ENCODE measurements around the gene RHAG. TPM values are rescaled to one million over a fixed set of nuclear protein-coding genes. Genes with fewer than 3 reads are reported as not detected.
"Not testable (repeated sequence)": the region's sequence is repeated elsewhere in the genome, so short reads cannot be mapped to it uniquely, and the experiment has no call there.

The RHAG gene
- total RNA-seq, result not detected

DNA sequence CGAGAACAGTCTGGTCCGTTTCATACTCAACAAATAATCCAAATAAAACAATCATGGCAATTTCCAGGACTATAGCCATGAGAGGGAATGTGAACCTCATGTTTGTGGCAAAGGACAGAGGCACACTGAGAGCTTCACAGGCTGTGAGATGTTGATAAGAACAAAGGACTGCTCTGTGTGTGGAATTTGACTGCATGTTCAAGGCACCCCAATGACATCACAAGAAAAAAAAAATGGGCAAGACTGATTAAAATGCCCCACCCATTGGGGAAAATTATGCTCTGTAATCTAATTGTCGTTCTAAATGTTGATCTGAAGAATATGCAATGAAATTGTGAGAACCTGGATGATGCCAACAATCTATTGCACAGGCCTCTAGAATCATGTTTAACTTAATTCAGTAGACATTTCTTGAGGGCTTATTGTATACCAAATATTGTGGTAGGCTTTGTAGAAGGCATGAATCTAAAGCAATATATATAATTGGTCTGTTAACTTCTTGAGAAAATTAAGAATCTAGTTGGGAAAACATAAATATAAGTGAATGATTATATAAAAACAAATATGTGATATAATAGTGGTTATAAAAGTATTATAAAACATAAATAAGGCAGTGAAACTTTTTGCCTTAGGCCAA, at the start of gene RHAG:
Gene RHAG (minus strand): TSS at position 127 of the 637 bp plus-strand sequence. CDS start 27 bp downstream, at position 100.
- ChIA-PET POLR2A (no interaction called here), CTCF (interaction anchor here (0.7 kb wide), 1 partner anchor 948 kb away, joined by 3 read pairs; no protein-coding TSS in a partner anchor)
- DNase-seq, result no peak

DNA sequence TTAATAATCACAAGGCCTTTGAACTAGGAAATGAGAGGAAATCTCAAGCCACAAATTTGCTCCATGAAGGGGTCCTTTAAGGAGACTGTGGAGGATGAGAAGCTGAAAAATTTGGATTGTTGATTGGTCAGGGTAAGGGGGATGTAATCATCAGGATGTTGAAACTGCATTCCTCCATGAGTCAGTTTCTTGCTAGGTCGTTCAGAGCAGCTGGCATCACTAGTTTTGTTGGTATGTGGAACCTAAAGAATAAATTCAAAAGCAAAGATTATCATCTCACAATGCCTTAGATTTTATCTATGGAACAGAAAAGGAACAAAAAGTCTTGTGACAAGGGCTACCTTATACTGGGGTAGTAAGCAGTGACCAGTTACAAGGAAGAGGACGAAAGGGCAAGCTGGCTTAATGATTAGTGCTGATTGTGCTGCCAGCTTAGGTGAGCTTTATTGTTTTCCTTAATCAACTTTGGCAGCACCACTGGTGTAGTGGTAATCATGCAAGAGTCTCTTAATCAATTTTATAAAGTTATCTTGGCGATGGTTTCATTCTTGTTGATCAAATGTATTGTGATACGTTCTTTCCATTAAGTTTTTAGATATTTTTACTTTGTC, 40.1 kb upstream of the RHAG start:
- ChIA-PET CTCF (no interaction called here), POLR2A (no interaction called here)
- no peaks in the 10 kb centered on the region for H3K36me3 Mint-ChIP-seq (ENCODE audit: low read depth)
- DNase-seq, result no peak
- no peak overlapping the region for H3K4me3 Mint-ChIP-seq
- no peaks in the 10 kb centered on the region for H3K4me1 Mint-ChIP-seq
- no peaks in the 10 kb centered on the region for H3K9me3 Mint-ChIP-seq
- H3K27ac Mint-ChIP-seq, result no peak overlapping the region
- H3K27me3 Mint-ChIP-seq, result no peaks in the 10 kb centered on the region

More for the DNA sequence above, at the start of gene RHAG:
- no peaks in the 10 kb centered on the region for H3K4me1 Mint-ChIP-seq
- no peaks in the 10 kb centered on the region for H3K36me3 Mint-ChIP-seq (ENCODE audit: low read depth)
- H3K9me3 Mint-ChIP-seq, result no peaks in the 10 kb centered on the region
- no peaks in the 10 kb centered on the region for H3K27me3 Mint-ChIP-seq
- no peak within 1 kb of the TSS for H3K27ac Mint-ChIP-seq
- H3K4me3 Mint-ChIP-seq, result no peak within 1 kb of the TSS

DNA sequence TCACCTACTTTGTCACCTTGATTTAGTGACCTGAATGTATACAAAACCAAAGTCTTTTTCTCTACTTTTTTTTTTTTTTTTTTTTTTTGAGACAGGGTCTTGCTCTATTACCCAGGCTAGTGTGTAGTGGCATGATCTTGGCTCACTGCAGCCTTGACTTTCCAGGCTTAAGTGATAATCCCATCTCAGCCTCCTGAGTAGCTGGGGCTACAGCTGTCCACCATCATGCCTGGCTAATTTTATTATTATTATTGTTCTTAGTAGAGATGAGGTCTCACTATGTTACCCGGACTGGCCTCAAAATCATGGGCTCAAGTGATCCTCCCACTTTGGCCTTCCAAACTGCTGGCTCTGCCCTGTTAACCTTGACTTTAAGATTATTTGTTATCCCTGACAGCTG, 39.2 kb upstream of the RHAG start:
- no peak overlapping the region for H3K27ac Mint-ChIP-seq
- no peaks in the 10 kb centered on the region for H3K27me3 Mint-ChIP-seq
- H3K36me3 Mint-ChIP-seq (ENCODE audit: low read depth), result no peaks in the 10 kb centered on the region
- CTCF ChIA-PET, result no interaction called here
- no peaks in the 10 kb centered on the region for H3K4me1 Mint-ChIP-seq
- POLR2A ChIA-PET, result no interaction called here
- no peaks in the 10 kb centered on the region for H3K9me3 Mint-ChIP-seq
- H3K4me3 Mint-ChIP-seq, result no peak overlapping the region
- DNase-seq, result no peak

DNA sequence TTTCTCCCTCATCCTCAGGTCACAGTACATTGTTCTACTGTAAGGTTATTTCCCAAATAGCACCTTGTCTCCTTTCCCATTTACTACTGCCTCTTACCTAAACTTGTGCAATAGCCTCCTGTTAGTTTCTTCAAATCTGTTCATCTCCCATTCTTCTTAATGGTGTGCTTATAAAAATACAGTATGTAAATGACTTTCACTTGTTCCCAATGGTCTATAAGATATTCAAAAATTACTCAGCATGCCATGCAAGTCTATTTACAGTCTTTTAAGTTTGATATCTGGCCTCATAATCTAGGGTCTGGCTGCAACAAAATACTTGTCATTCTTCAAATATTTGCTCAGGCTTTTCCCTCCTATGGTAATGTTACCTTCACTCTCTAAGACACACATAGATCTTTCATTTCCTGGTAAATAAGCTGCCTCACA, 31.5 kb upstream of the RHAG start:
- Mint-ChIP-seq H3K36me3 (ENCODE audit: low read depth) (no peaks in the 10 kb centered on the region), H3K4me3 (no peak overlapping the region), H3K27ac (no peak overlapping the region), H3K27me3 (no peaks in the 10 kb centered on the region), H3K9me3 (no peaks in the 10 kb centered on the region), H3K4me1 (no peaks in the 10 kb centered on the region)
- ChIA-PET CTCF (no interaction called here), POLR2A (no interaction called here)
- DNase-seq, result no peak

DNA sequence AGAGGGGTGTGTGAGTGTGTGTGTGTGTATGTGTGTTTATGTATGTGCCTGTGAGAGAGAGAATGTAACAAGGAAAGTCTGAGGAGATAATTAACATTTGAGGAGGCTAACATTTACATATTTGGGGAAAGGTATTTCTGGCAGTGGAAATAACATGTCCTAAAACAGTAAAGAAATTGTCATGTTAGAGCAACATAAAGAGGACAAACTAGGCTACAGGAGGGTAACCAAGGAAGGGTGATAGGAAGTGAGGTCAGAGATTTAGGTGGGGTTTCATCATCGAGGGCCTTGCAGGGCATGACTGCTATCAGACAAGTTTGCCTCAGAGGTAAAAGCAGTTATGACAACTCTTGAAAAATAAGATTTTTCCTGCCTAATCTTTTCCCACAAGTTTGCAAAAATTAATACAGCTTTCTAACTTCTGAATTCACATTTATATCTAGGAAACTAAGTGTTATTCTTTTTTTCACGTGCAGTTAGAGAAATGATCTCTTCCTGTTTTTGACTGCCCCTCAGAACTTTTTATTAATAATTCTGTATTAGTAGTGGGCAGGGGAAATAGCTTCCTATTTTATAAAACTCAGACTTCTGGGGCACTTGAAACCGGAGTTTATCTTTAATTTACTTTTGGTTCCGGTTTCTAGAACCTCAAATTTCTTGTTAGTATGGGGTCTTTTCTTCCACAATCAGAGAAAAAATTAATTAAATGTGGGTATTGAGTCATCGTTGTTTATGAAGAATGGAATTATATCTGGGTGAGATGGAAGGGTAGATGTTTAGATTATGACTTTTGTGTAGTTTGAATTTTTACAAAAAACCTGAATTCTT, 30.5 kb upstream of the RHAG start:
- Mint-ChIP-seq H3K4me3 (no peak overlapping the region), H3K27me3 (no peaks in the 10 kb centered on the region), H3K4me1 (no peaks in the 10 kb centered on the region), H3K36me3 (ENCODE audit: low read depth) (no peaks in the 10 kb centered on the region), H3K27ac (no peak overlapping the region), H3K9me3 (no peaks in the 10 kb centered on the region)
- POLR2A ChIA-PET, result no interaction called here
- CTCF ChIA-PET, result no interaction called here
- no peak for DNase-seq

DNA sequence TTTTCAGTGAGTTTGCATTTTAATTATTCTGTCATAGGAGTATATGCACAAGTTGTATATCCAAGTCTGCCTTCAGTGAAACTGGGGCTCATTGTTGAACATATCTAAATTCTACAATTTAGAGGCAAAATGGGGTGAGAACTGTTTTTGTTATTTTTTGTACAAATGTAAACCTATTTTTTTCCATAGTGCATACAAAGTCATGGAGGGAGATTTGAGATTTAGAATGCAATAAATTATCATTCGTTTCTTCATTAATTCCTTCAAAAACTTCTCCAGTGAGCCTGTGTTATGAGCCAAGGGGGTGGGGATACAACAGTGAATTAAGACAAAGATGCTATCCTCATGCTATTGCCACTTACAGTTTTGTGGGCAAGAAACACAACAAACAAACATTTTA, 29.8 kb upstream of the RHAG start:
- no peak overlapping the region for H3K27ac Mint-ChIP-seq
- no peak for DNase-seq
- POLR2A ChIA-PET, result no interaction called here
- no peak overlapping the region for H3K4me3 Mint-ChIP-seq
- CTCF ChIA-PET, result no interaction called here
- H3K27me3 Mint-ChIP-seq, result no peaks in the 10 kb centered on the region
- H3K4me1 Mint-ChIP-seq, result no peaks in the 10 kb centered on the region
- no peaks in the 10 kb centered on the region for H3K36me3 Mint-ChIP-seq (ENCODE audit: low read depth)
- H3K9me3 Mint-ChIP-seq, result no peaks in the 10 kb centered on the region

DNA sequence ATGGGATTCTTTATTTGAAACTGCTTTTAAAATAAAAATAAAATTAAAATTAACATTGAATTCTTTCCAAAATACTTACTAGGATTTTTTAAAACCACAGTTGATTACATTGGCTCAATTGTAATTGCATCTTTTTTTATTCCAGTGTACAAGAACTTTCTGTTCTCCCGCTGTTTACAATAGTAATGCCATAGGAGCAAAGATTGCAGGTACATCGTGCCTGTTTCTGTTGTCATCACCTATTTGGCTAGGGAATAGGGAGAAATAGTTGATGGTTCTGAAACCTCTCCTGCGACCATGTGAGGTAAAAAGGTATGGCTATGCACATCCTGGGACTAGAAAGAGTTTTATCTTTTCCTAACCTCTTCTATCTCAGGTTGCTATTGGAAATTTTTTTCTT, 28.2 kb upstream of the RHAG start:
- H3K4me1 Mint-ChIP-seq, result no peaks in the 10 kb centered on the region
- no peak for DNase-seq
- H3K4me3 Mint-ChIP-seq, result no peak overlapping the region
- CTCF ChIA-PET, result no interaction called here
- H3K27ac Mint-ChIP-seq, result no peak overlapping the region
- no peaks in the 10 kb centered on the region for H3K27me3 Mint-ChIP-seq
- H3K36me3 Mint-ChIP-seq (ENCODE audit: low read depth), result no peaks in the 10 kb centered on the region
- H3K9me3 Mint-ChIP-seq, result no peaks in the 10 kb centered on the region
- POLR2A ChIA-PET, result no interaction called here

DNA sequence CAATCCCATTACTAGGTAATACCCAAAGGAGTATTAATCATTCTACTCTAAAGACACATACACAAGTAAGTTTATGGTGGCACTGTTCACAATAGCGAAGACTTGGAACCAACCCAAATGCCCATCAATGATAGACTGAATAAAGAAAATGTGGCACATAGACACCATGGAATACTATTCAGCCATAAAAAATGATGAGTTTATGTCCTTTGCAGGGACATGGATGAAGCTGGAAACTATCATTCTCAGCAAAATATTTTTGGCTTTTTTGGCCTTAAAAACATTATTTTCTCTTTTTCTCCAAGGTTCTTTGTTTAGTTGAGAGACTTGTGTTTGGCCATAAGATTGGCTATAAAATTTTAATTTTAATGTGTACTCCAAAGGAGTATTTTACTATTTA, 27.4 kb upstream of the RHAG start:
- H3K4me3 Mint-ChIP-seq; DNase-seq; H3K27me3 Mint-ChIP-seq; H3K9me3 Mint-ChIP-seq; H3K27ac Mint-ChIP-seq; H3K4me1 Mint-ChIP-seq; H3K36me3 Mint-ChIP-seq (ENCODE audit: low read depth); POLR2A ChIA-PET; CTCF ChIA-PET: not testable (repeated sequence)

DNA sequence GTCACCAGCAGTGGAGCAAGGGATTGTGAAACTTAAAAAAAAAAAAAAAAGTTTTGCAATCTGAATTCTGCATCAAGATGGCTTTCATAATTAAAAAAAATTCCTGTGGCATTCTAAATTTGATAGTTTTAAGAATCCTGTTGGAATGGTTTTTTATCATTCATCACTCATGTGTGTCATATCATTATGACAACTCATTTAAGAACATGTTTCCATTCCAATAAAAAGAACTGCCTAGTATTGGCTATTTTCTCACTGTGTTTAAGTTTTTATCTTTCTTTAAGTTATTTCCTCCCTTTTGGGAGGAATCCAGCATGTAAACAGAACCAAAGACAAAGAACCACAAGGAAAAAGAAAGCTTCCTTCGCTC, 26.2 kb upstream of the RHAG start:
- no peak overlapping the region for H3K4me3 Mint-ChIP-seq
- no peaks in the 10 kb centered on the region for H3K36me3 Mint-ChIP-seq (ENCODE audit: low read depth)
- no peak for DNase-seq
- H3K4me1 Mint-ChIP-seq, result no peaks in the 10 kb centered on the region
- H3K27me3 Mint-ChIP-seq, result no peaks in the 10 kb centered on the region
- H3K9me3 Mint-ChIP-seq, result no peaks in the 10 kb centered on the region
- H3K27ac Mint-ChIP-seq, result no peak overlapping the region
- CTCF ChIA-PET, result no interaction called here
- POLR2A ChIA-PET, result no interaction called here

DNA sequence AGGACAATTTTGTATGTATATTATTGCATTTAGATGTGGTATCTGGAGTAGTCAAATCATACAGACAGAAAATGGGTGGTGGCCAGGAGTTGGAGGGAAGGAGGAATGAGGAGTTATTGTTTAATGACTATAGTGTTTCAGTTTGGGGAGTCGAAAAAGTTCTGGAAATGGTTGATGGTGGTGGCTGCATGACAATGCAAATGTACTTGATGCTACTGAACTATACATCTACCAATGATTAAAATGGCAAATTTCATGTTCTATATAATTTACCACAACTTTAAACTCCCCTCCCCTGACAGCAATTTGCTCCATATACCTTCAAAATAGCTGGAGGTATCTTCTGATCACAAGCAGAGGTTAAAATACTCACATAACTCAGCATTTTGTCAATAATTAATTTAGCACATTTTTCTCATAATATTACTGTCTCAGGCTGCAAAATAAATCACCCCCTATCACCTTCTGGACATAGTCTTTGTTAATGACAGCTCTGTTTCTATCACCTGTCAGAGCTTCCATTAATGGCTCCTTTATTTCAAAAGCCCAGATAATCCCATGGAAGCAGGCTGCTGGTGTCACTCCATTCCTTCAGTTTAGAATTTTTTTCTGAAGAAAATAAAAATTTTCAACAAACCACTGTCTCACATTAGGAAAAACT, 25.7 kb upstream of the RHAG start:
- ChIA-PET CTCF (no interaction called here), POLR2A (no interaction called here)
- no peak for DNase-seq
- Mint-ChIP-seq H3K27ac (no peak overlapping the region), H3K4me1 (no peaks in the 10 kb centered on the region), H3K4me3 (no peak overlapping the region), H3K27me3 (no peaks in the 10 kb centered on the region), H3K36me3 (ENCODE audit: low read depth) (no peaks in the 10 kb centered on the region), H3K9me3 (no peaks in the 10 kb centered on the region)

DNA sequence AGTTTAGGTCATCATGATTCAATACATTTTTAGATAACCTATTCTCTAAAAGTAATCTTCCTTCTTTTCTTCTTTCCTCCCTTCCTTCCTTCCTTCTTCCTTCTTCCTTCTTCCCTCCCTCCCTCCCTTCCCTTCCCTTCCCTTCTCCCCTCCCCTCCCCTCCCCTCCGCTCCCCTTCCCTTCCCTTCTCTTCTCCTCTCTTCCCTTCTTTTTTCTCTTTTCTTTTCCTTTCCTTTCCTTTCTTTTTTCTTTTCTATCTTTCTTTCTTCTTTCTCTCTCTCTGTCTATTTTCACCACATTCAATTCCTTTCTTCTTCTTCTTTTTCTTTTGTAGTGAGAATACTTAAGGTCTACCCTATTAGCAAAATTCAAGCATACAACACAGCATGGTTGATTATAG, 17.3 kb upstream of the RHAG start:
- Mint-ChIP-seq H3K4me3 (no peak overlapping the region), H3K36me3 (ENCODE audit: low read depth) (no peaks in the 10 kb centered on the region), H3K27me3 (no peaks in the 10 kb centered on the region), H3K4me1 (no peaks in the 10 kb centered on the region), H3K27ac (no peak overlapping the region), H3K9me3 (no peaks in the 10 kb centered on the region)
- DNase-seq, result no peak
- ChIA-PET CTCF (no interaction called here), POLR2A (no interaction called here)

DNA sequence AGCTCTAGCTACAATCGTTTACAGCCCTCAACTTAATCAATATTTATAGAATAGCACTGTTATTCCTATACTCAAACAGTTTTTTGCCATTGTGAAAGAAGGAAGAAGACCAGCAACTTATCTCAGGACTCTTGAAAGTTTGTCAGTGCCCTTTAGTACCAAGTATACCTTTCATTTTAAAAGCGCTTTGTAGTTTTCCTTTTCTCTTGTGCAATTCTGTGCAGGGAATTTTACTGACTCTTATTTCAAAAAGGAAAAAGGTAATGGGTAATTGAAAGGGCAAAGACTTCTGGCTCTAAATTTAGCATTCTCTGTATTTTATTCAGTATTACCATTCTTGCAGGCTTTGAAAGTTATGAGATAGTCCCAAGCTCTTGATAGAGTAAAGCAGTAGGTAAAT, 16.8 kb upstream of the RHAG start:
- H3K36me3 Mint-ChIP-seq (ENCODE audit: low read depth), result no peaks in the 10 kb centered on the region
- H3K27ac Mint-ChIP-seq, result no peak overlapping the region
- H3K4me1 Mint-ChIP-seq, result no peaks in the 10 kb centered on the region
- CTCF ChIA-PET, result no interaction called here
- no peaks in the 10 kb centered on the region for H3K27me3 Mint-ChIP-seq
- POLR2A ChIA-PET, result no interaction called here
- no peaks in the 10 kb centered on the region for H3K9me3 Mint-ChIP-seq
- no peak for DNase-seq
- H3K4me3 Mint-ChIP-seq, result no peak overlapping the region

DNA sequence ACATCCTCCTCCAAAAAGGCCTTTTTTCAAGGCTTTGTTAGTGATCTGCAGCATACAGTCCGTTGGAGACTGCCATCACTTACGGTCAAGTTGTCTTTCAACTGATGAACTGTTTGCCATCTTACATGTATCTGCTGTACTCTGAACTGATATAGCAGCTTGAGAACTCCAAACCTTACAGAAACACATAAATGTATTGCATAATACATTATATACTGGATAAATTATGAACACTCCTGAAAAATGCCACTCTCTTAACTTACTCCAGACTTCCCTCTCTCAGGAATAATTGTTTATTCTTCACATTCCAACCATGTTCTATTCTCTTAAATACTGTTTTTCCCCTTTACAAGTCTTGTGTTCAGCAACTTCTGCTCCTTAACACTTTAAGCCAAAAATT, 14.6 kb upstream of the RHAG start:
- POLR2A ChIA-PET, result no interaction called here
- DNase-seq, result no peak
- Mint-ChIP-seq H3K27ac (no peak overlapping the region), H3K4me3 (no peak overlapping the region), H3K4me1 (no peaks in the 10 kb centered on the region), H3K27me3 (no peaks in the 10 kb centered on the region), H3K9me3 (no peaks in the 10 kb centered on the region), H3K36me3 (ENCODE audit: low read depth) (no peaks in the 10 kb centered on the region)
- CTCF ChIA-PET, result no interaction called here
